HCT116 (cell line): ENCODE results near the gene OR2T10. TPM values are rescaled to one million over a fixed set of nuclear protein-coding genes. Genes with fewer than 3 reads are reported as not detected.
"Not testable (repeated sequence)": the region's sequence is repeated elsewhere in the genome, so short reads cannot be mapped to it uniquely, and the experiment has no call there.

Experiments used
- ATAC-seq: fragments of 200-7000 bp; cut with Tn5 transposase; 2 replicates; pipeline ENCODE4 v1.9.1; 2020; ENCODE audit warnings: mild to moderate bottlenecking, moderate library complexity
- Bru-seq: library from RNA; stranded (reverse); fragments of 400-500 nt; gene quantifications from one replicate; lab custom pipeline; 2021; lab: Mats Ljungman, UMichigan
- BruChase-seq, 2 experiments: library from RNA; stranded (reverse); fragments of 400-500 nt; gene quantifications; one replicate each; lab custom pipeline; 2021; lab: Mats Ljungman, UMichigan
- BruUV-seq: library from RNA; stranded (reverse); fragments of 400-500 nt; replicated peaks from 2 replicates; lab custom pipeline; 2021; lab: Mats Ljungman, UMichigan
- CTCF ChIA-PET: fragments of 300-600 bp; sonication (Branson Sonifier 250); formaldehyde crosslinking; loops from one replicate; lab custom pipeline; 2021; ENCODE audit warnings: antibody characterized with exemption; lab: Charles Lee
- POLR2A ChIA-PET: fragments of 300-600, 350-600 bp; sonication (Branson Sonifier 250); formaldehyde crosslinking; loops from one replicate; lab custom pipeline; 2021; ENCODE audit warnings: antibody characterized with exemption; lab: Charles Lee
- RAD21 ChIA-PET, 2 experiments: fragments of 300-600 bp; sonication (Branson Sonifier 250); formaldehyde crosslinking; loops; one replicate each; lab custom pipeline; 2023; ENCODE audit warnings: low total read pairs in 2 of 2; ENCODE audit not compliant: uncharacterized antibody in 2 of 2, unreplicated experiment in 2 of 2, low non-redundant PET in 1 of 2; lab: Charles Lee
- DNase-seq: peaks from one replicate; pipeline ENCODE4 v3.0.0-alpha.2; 2010; ENCODE audit warnings: low read depth, low spot score
- H2AFZ ChIP-seq: fragments of 200-600 bp; shearing (Covaris generic), sonication (generic); 2 replicates; pipeline ENCODE4 v1.6.1; 2017; ENCODE audit warnings: low read depth, mixed run types, mixed read lengths, antibody characterized with exemption, low read length; ENCODE audit not compliant: poor library complexity, severe bottlenecking
- H3K27ac ChIP-seq: 2 replicates; pipeline ENCODE4 v1.5.1; 2012; ENCODE audit warnings: low read depth, low read length
- H3K27me3 ChIP-seq: fragments of 200-600 bp; sonication (generic); 2 replicates; pipeline ENCODE4 v1.6.1; 2016; ENCODE audit warnings: mixed run types, low read length, mixed read lengths; ENCODE audit not compliant: insufficient read depth
- H3K36me3 ChIP-seq, 2 experiments: fragments of 200-500 bp in 1 of 2; fragments of 200-600 bp in 1 of 2; sonication (Bioruptor generic) in 1 of 2; sonication (generic) in 1 of 2; 2 replicates each; pipeline versions ENCODE4 v1.5.1 to v1.6.1; 2014 to 2016; ENCODE audit warnings: low read length in 2 of 2, inconsistent platforms in 1 of 2, mixed read lengths in 1 of 2, mixed run types in 1 of 2; ENCODE audit not compliant: insufficient read depth in 2 of 2, control insufficient read depth in 1 of 2
- H3K4me1 ChIP-seq, 2 experiments: fragments of 200-600 bp in 1 of 2; sonication (generic) in 1 of 2; 2 replicates each; pipeline versions ENCODE4 v1.5.1 to v1.6.1; 2012 to 2017; ENCODE audit warnings: low read length in 2 of 2, inconsistent platforms in 1 of 2, mild to moderate bottlenecking in 1 of 2, mixed read lengths in 1 of 2, mixed run types in 1 of 2, moderate library complexity in 1 of 2; ENCODE audit not compliant: insufficient read depth in 2 of 2, control insufficient read depth in 1 of 2
- H3K4me2 ChIP-seq: fragments of 200-600 bp; sonication (generic); 2 replicates; pipeline ENCODE4 v1.6.1; 2017; ENCODE audit warnings: mixed run types, low read length, mixed read lengths
- H3K4me3 ChIP-seq, 2 experiments: fragments of 200-600 bp in 1 of 2; sonication (generic) in 1 of 2; replicated peaks in 1 of 2; 2 replicates each; pipeline ENCODE4 v1.5.1; 2011 to 2016; ENCODE audit warnings: low read length in 2 of 2, control low read depth in 1 of 2, low read depth in 1 of 2, mild to moderate bottlenecking in 1 of 2, mixed read lengths in 1 of 2, mixed run types in 1 of 2
- H3K79me2 ChIP-seq: fragments of 200-600 bp; sonication (generic); 2 replicates; pipeline ENCODE4 v1.6.1; 2017; ENCODE audit warnings: mild to moderate bottlenecking, mixed run types, low read length, moderate library complexity, mixed read lengths; ENCODE audit not compliant: insufficient read depth
- H3K9ac ChIP-seq: fragments of 200-600 bp; sonication (generic); 2 replicates; pipeline ENCODE4 v1.6.1; 2016; ENCODE audit warnings: low read length, mixed read lengths
- H3K9me2 ChIP-seq: fragments of 200-600 bp; sonication (generic), shearing (Covaris generic); 2 replicates; pipeline ENCODE4 v1.6.1; 2017; ENCODE audit warnings: mixed run types, mild to moderate bottlenecking, moderate library complexity; ENCODE audit not compliant: insufficient read depth
- H3K9me3 ChIP-seq, 2 experiments: fragments of 200-500 bp in 1 of 2; fragments of 200-600 bp in 1 of 2; sonication (Bioruptor generic) in 1 of 2; sonication (generic) in 1 of 2; 2 replicates each; pipeline ENCODE4 v1.6.1; 2014 to 2017; ENCODE audit warnings: low read length in 2 of 2, mixed read lengths in 2 of 2, inconsistent platforms in 1 of 2, low read depth in 1 of 2, mild to moderate bottlenecking in 1 of 2, mixed run types in 1 of 2, moderate library complexity in 1 of 2; ENCODE audit not compliant: control insufficient read depth in 1 of 2, insufficient read depth in 1 of 2
- H4K20me1 ChIP-seq: fragments of 200-600 bp; sonication (generic), shearing (Covaris generic); 2 replicates; pipeline ENCODE4 v1.6.1; 2017; ENCODE audit warnings: mixed run types, mild to moderate bottlenecking, moderate library complexity; ENCODE audit not compliant: insufficient read depth
- ATF3 ChIP-seq: IDR thresholded peaks from 2 replicates; pipeline ENCODE4 v1.6.1; 2012
- MAX ChIP-seq: IDR thresholded peaks from 2 replicates; pipeline ENCODE4 v1.6.1; 2012
- SP1 ChIP-seq: IDR thresholded peaks from 2 replicates; pipeline ENCODE4 v1.6.1; 2012; ENCODE audit warnings: low read depth
- ZFX ChIP-seq: fragments of 450-650 bp; IDR thresholded peaks from 2 replicates; pipeline ENCODE4 v1.6.1; 2017
- intact Hi-C: fragments of 100-400 bp; cut with micrococcal nuclease; formaldehyde crosslinking; loops from 2 replicates; pipeline ENCODE4 v1.10.0; 2022
- long read RNA-seq: library from polyadenylated mRNA; unstranded; transcript quantifications from one replicate; pipeline ENCODE4 v2.0.0, GENCODE V29; 2021; ENCODE audit not compliant: unreplicated experiment
- polyA plus RNA-seq: library from polyadenylated mRNA; unstranded; fragments of >200 nt; gene quantifications from 2 replicates; pipeline ENCODE4 v1.2.1, GENCODE V29; 2012; ENCODE audit warnings: missing spikeins
- total RNA-seq: library from RNA; stranded (reverse); gene quantifications from one replicate; pipeline ENCODE4 v1.2.1, GENCODE V29; 2021; ENCODE audit not compliant: unreplicated experiment

Gene OR2T10
- not detected for total RNA-seq
- not detected in 2 replicates for polyA plus RNA-seq
- Bru-seq, nascent RNA = not detected
- not detected for BruChase-seq, experiment 1, labeled RNA remaining after a 6-hour chase
- BruChase-seq, experiment 2, labeled RNA remaining after a 2-hour chase = not detected
- long read RNA-seq = 0 reads

GRCh38 chr1:248597589-248597988 is at the start of gene OR2T10:
OR2T10 (minus strand) TSS chr1:248597700; CDS start chr1:248593768, 3,932 bp downstream.
- ChIA-PET RAD21 (no interaction called here), CTCF (no interaction called here), POLR2A (no interaction called here)
- no peak for DNase-seq
- Histone ChIP-seq H3K4me2 (no peak within 1 kb of the TSS), H3K4me3 (no peak within 1 kb of the TSS), H3K9ac (no peak within 1 kb of the TSS), H3K27ac (no peak within 1 kb of the TSS), H4K20me1 (no peaks in the 10 kb centered on the region), H3K9me2 (no peaks in the 10 kb centered on the region), H3K79me2 (no peaks in the 10 kb centered on the region), H3K36me3 (no peaks in the 10 kb centered on the region), H3K9me3 (no peaks in the 10 kb centered on the region), H2AFZ (no peak within 1 kb of the TSS), H3K4me1 (no peaks in the 10 kb centered on the region), H3K27me3 (no peaks in the 10 kb centered on the region)
- ATAC-seq = no peak
- intact Hi-C loops = no loop called here
- TF ChIP-seq SP1 = no peak
- no peak for TF ChIP-seq MAX
- no peak for TF ChIP-seq ZFX
- TF ChIP-seq ATF3 = no peak
- BruUV-seq = no TSS peak

GRCh38 chr1:248645178-248645577 is 47.7 kb upstream of the OR2T10 start, which contains the start of gene OR2T35:
OR2T35 (minus strand) TSS chr1:248645278; CDS start chr1:248639258, 6,020 bp downstream.
- H3K36me3 ChIP-seq, H3K4me2 ChIP-seq, H3K9ac ChIP-seq, H4K20me1 ChIP-seq, H3K27ac ChIP-seq, DNase-seq, H3K79me2 ChIP-seq, POLR2A ChIA-PET, RAD21 ChIA-PET, H3K9me2 ChIP-seq, H3K9me3 ChIP-seq, H3K4me3 ChIP-seq, BruUV-seq, CTCF ChIA-PET, H3K27me3 ChIP-seq, H3K4me1 ChIP-seq, H2AFZ ChIP-seq, ATAC-seq, intact Hi-C loops: not testable (repeated sequence)

GRCh38 chr1:248642971-248643651 is 45.6 kb upstream of the OR2T10 start:
- H3K9me2 ChIP-seq, H3K9ac ChIP-seq, H3K4me3 ChIP-seq, DNase-seq, H4K20me1 ChIP-seq, H2AFZ ChIP-seq, RAD21 ChIA-PET, H3K36me3 ChIP-seq, intact Hi-C loops, BruUV-seq, H3K4me2 ChIP-seq, H3K4me1 ChIP-seq, ATAC-seq, H3K27ac ChIP-seq, H3K9me3 ChIP-seq, H3K27me3 ChIP-seq, H3K79me2 ChIP-seq, CTCF ChIA-PET, POLR2A ChIA-PET: not testable (repeated sequence)

GRCh38 chr1:248641583-248641982 is 44.1 kb upstream of the OR2T10 start:
- H3K9me2 ChIP-seq, H3K79me2 ChIP-seq, H3K4me3 ChIP-seq, RAD21 ChIA-PET, POLR2A ChIA-PET, intact Hi-C loops, H4K20me1 ChIP-seq, H2AFZ ChIP-seq, ATAC-seq, H3K36me3 ChIP-seq, CTCF ChIA-PET, H3K27ac ChIP-seq, H3K4me2 ChIP-seq, H3K4me1 ChIP-seq, BruUV-seq, H3K27me3 ChIP-seq, DNase-seq, H3K9ac ChIP-seq, H3K9me3 ChIP-seq: not testable (repeated sequence)
